Panc1 (cell line): Measurements from ENCODE around the gene ATXN1. TPM values are rescaled to one million over a fixed set of nuclear protein-coding genes. Genes with fewer than 3 reads are reported as not detected.

ENCODE experiments used
- ATAC-seq: fragments of 200-7000 bp; cut with Tn5 transposase; 2 replicates; pipeline ENCODE4 v1.9.1; 2020; ENCODE audit warnings: mild to moderate bottlenecking, moderate library complexity
- BruUV-seq: library from RNA; stranded (reverse); fragments of 400-500 nt; replicated peaks from 2 replicates; lab custom pipeline; 2021; lab: Mats Ljungman, UMichigan
- CTCF ChIA-PET: fragments of 300-600 bp; sonication (Branson Sonifier 250); formaldehyde crosslinking; loops from one replicate; lab custom pipeline; 2022; ENCODE audit warnings: antibody characterized with exemption; lab: Charles Lee
- POLR2A ChIA-PET: fragments of 300-600 bp; sonication (Branson Sonifier 250); formaldehyde crosslinking; loops from one replicate; lab custom pipeline; 2022; ENCODE audit warnings: antibody characterized with exemption; lab: Charles Lee
- DNase-seq: peaks from one replicate; pipeline ENCODE4 v3.0.0-alpha.2; 2010; ENCODE audit warnings: low read depth, low spot score
- H3K27ac ChIP-seq: 2 replicates; pipeline ENCODE4 v1.5.1; 2011; ENCODE audit warnings: mild to moderate bottlenecking, low read length, inconsistent platforms
- H3K27me3 ChIP-seq: fragments of 200-500 bp; sonication (Bioruptor generic); 2 replicates; pipeline ENCODE4 v1.6.0; 2014; ENCODE audit warnings: low read length, inconsistent platforms; ENCODE audit not compliant: control insufficient read depth, insufficient read depth
- H3K36me3 ChIP-seq: fragments of 200-500 bp; sonication (Bioruptor generic); 2 replicates; pipeline ENCODE4 v1.5.1; 2014; ENCODE audit warnings: inconsistent platforms, mild to moderate bottlenecking, low read length, moderate library complexity; ENCODE audit not compliant: control insufficient read depth, insufficient read depth
- H3K4me1 ChIP-seq: 2 replicates; pipeline ENCODE4 v1.5.1; 2011; ENCODE audit warnings: inconsistent platforms, mild to moderate bottlenecking, low read length, moderate library complexity; ENCODE audit not compliant: control insufficient read depth, insufficient read depth
- H3K4me3 ChIP-seq, 2 experiments: 2 replicates each; pipeline ENCODE4 v1.5.1; 2011 to 2012; ENCODE audit warnings: low read depth in 2 of 2, low read length in 2 of 2, mild to moderate bottlenecking in 2 of 2, inconsistent platforms in 1 of 2, moderate library complexity in 1 of 2
- H3K9me3 ChIP-seq: fragments of 200-500 bp; sonication (Bioruptor generic); 2 replicates; pipeline ENCODE4 v1.5.1; 2014; ENCODE audit warnings: low read depth, mild to moderate bottlenecking, inconsistent platforms, low read length, moderate library complexity; ENCODE audit not compliant: control insufficient read depth, insufficient read depth
- POLR2AphosphoS5 ChIP-seq: IDR thresholded peaks from 2 replicates; pipeline ENCODE4 v1.6.1; 2012; ENCODE audit warnings: mild to moderate bottlenecking, low read depth, low read length, moderate library complexity
- REST ChIP-seq, 2 experiments: IDR thresholded peaks; 2 replicates each; pipeline ENCODE4 v1.6.1; 2011 to 2012; ENCODE audit warnings: low read depth in 2 of 2, control low read depth in 1 of 2, low read length in 1 of 2, mild to moderate bottlenecking in 1 of 2, moderate library complexity in 1 of 2; ENCODE audit not compliant: insufficient read depth in 1 of 2
- SIN3A ChIP-seq: IDR thresholded peaks from 2 replicates; pipeline ENCODE4 v1.6.1; 2012; ENCODE audit warnings: low read depth, mild to moderate bottlenecking, low read length, moderate library complexity, borderline replicate concordance; ENCODE audit not compliant: insufficient read depth
- TCF7L2 ChIP-seq: IDR thresholded peaks from 2 replicates; pipeline ENCODE4 v1.6.1; 2011; ENCODE audit warnings: mild to moderate bottlenecking, low read depth, low read length, inconsistent platforms
- in situ Hi-C: cut with HindIII; loops from 2 replicates; pipeline ENCODE4 v1.10.0; 2016; ENCODE audit warnings: low sequenced_read_pairs, low pct_unique_long_range_greater_than_20kb
- intact Hi-C: fragments of 100-400 bp; cut with micrococcal nuclease; formaldehyde crosslinking; loops from one replicate; pipeline ENCODE4 v1.10.0; 2022; ENCODE audit not compliant: unreplicated experiment
- total RNA-seq: library from RNA; stranded (reverse); gene quantifications from one replicate; pipeline ENCODE4 v1.2.1, GENCODE V29; 2021; ENCODE audit not compliant: unreplicated experiment
- TF ChIP-seq, protein P1 (sequence below): fragments of 450-650 bp; IDR thresholded peaks from 2 replicates; pipeline ENCODE4 v1.5.1; 2017; ENCODE audit warnings: mild to moderate bottlenecking

The ATXN1 gene
- total RNA-seq, 1 experiment from 2014 or later: 67.1 TPM

DNA sequence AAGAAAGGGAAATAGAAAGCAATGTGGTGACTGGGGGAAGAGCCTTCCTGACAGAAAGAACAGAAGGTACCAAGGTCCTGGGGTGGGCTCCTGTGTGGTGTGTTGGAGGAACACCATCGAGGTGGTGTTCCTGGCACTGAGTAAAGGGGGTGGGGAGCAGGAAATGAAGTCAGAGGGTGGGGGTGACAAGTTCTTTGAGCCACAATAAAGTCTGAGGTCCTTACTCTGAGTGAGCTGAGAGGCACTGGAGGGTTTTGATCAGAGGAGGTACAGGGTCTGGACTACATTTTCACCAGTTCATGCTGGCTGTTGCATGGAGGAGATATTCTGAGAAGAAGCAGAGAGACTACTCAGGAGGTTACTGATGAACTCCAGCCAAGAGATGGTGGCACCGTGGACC lies 324.7 kb downstream of the ATXN1 start:
- BruUV-seq: no TSS peak
- no peak overlapping the region for H3K27ac ChIP-seq
- H3K9me3 ChIP-seq: no peaks in the 10 kb centered on the region
- ATAC-seq (no peak), DNase-seq (no peak)
- intact Hi-C loops: no loop called here
- H3K27me3 ChIP-seq: no peaks in the 10 kb centered on the region
- ChIA-PET CTCF (no interaction called here), POLR2A (no interaction called here)
- TF ChIP-seq REST (IDR thresholded peaks at IDR 0.05; ENCODE audit: insufficient read depth in 1 of 2, low read depth in 2 of 2, low read length in 1 of 2): no peak
- peaks cover 3% of the 10 kb centered on the region; the same call in 1 of the 2 replicates for H3K4me1 ChIP-seq
- no peaks in the 10 kb centered on the region for H3K36me3 ChIP-seq
- H3K4me3 ChIP-seq: no peak overlapping the region
- in situ Hi-C loops: no loop called here

- Histone ChIP-seq H3K27me3 (no peaks in the 10 kb centered on the region), H3K4me3 (no peak overlapping the region), H3K4me1 (peaks cover 3% of the 10 kb centered on the region; the same call in 1 of the 2 replicates), H3K27ac (0 out of 2 replicates have a peak overlapping the region, but pooled peaks have one; percentile 4), H3K9me3 (no peaks in the 10 kb centered on the region), H3K36me3 (no peaks in the 10 kb centered on the region)
- intact Hi-C loops (no loop called here), in situ Hi-C loops (no loop called here)
- DNase-seq: no peak
- CTCF ChIA-PET: no interaction called here
- BruUV-seq: no TSS peak
- TF ChIP-seq REST (IDR thresholded peaks at IDR 0.05; ENCODE audit: insufficient read depth in 1 of 2, low read depth in 2 of 2, low read length in 1 of 2): no peak
- TF ChIP-seq POLR2AphosphoS5: no peak
- TF ChIP-seq, protein P1, sequence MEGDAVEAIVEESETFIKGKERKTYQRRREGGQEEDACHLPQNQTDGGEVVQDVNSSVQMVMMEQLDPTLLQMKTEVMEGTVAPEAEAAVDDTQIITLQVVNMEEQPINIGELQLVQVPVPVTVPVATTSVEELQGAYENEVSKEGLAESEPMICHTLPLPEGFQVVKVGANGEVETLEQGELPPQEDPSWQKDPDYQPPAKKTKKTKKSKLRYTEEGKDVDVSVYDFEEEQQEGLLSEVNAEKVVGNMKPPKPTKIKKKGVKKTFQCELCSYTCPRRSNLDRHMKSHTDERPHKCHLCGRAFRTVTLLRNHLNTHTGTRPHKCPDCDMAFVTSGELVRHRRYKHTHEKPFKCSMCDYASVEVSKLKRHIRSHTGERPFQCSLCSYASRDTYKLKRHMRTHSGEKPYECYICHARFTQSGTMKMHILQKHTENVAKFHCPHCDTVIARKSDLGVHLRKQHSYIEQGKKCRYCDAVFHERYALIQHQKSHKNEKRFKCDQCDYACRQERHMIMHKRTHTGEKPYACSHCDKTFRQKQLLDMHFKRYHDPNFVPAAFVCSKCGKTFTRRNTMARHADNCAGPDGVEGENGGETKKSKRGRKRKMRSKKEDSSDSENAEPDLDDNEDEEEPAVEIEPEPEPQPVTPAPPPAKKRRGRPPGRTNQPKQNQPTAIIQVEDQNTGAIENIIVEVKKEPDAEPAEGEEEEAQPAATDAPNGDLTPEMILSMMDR: no peak
- no peak for TF ChIP-seq TCF7L2
- no peak for TF ChIP-seq SIN3A
- no peak for ATAC-seq
- POLR2A ChIA-PET: no interaction called here
These were observed 326.4 kb downstream of the ATXN1 start for GRCh38 chr6:16434885-16435284.
